Glutamatergic neuron (in vitro differentiated cells): Measurements from ENCODE around the gene GATAD2B. TPM values are rescaled to one million over a fixed set of nuclear protein-coding genes. Genes with fewer than 3 reads are reported as not detected.
"Not testable (repeated sequence)": the region's sequence is repeated elsewhere in the genome, so short reads cannot be mapped to it uniquely, and the experiment has no call there.

Experiments used
- DNase-seq: peaks from one replicate; pipeline ENCODE4 v3.0.0; 2022
- H3K27ac Mint-ChIP-seq: one replicate; pipeline ENCODE4 v1.8.0; 2020; ENCODE audit warnings: mild to moderate bottlenecking, mixed read lengths, inconsistent platforms; ENCODE audit not compliant: unreplicated experiment
- H3K27me3 Mint-ChIP-seq: one replicate; pipeline ENCODE4 v1.8.0; 2020; ENCODE audit warnings: mild to moderate bottlenecking, moderate library complexity, mixed read lengths, inconsistent platforms; ENCODE audit not compliant: unreplicated experiment
- H3K36me3 Mint-ChIP-seq: one replicate; pipeline ENCODE4 v1.8.0; 2020; ENCODE audit warnings: mild to moderate bottlenecking, mixed read lengths, inconsistent platforms; ENCODE audit not compliant: unreplicated experiment
- H3K4me1 Mint-ChIP-seq: one replicate; pipeline ENCODE4 v1.8.0; 2020; ENCODE audit warnings: mild to moderate bottlenecking, low read depth, mixed read lengths, inconsistent platforms; ENCODE audit not compliant: unreplicated experiment
- H3K4me3 Mint-ChIP-seq: one replicate; pipeline ENCODE4 v1.8.0; 2020; ENCODE audit warnings: mild to moderate bottlenecking, mixed read lengths, inconsistent platforms; ENCODE audit not compliant: unreplicated experiment
- H3K9me3 Mint-ChIP-seq: one replicate; pipeline ENCODE4 v1.8.0; 2020; ENCODE audit warnings: mild to moderate bottlenecking, moderate library complexity, mixed read lengths, inconsistent platforms; ENCODE audit not compliant: unreplicated experiment
- CTCF ChIP-seq: fragments of 200-600 bp; sonication (generic); IDR thresholded peaks from one replicate; pipeline ENCODE4 v1.5.0; 2021; ENCODE audit not compliant: partially characterized antibody, unreplicated experiment
- total RNA-seq: library from RNA; stranded (reverse); fragmentation: NEBNext Ultra II Directional; extraction: Animal tissue kit (Norgen Biotek cat#: 25700); gene quantifications from one replicate; pipeline ENCODE4 v1.2.1, GENCODE V29; 2021; ENCODE audit not compliant: unreplicated experiment

GATAD2B gene
- total RNA-seq, 1 donor from 2014 or later = 57.6 TPM

- Mint-ChIP-seq H3K4me1 (peaks cover 10% of the 10 kb centered on the region), H3K27ac (no peak overlapping the region), H3K4me3 (no peak overlapping the region), H3K27me3 (peaks cover 3% of the 10 kb centered on the region), H3K9me3 (peaks cover 6% of the 10 kb centered on the region), H3K36me3 (no peaks in the 10 kb centered on the region)
- no peak for DNase-seq
- TF ChIP-seq CTCF = no peak
Observed at GRCh38 chr1:153786038-153786790, 136.6 kb downstream of the GATAD2B start.

- DNase-seq = peak; percentile 95
- no peak for TF ChIP-seq CTCF
- H3K36me3 Mint-ChIP-seq = no peaks in the 10 kb centered on the region
- peaks cover 4% of the 10 kb centered on the region for H3K27me3 Mint-ChIP-seq
- H3K27ac Mint-ChIP-seq = peak overlapping the region; percentile 89
- peak overlapping the region; percentile 93 for H3K4me3 Mint-ChIP-seq
- peaks cover 4% of the 10 kb centered on the region for H3K9me3 Mint-ChIP-seq
- peaks cover 3% of the 10 kb centered on the region for H3K4me1 Mint-ChIP-seq
Observed at GRCh38 chr1:153783233-153784190, 139.3 kb downstream of the GATAD2B start.

- DNase-seq = not testable (repeated sequence)
Observed at GRCh38 chr1:153782648-153783047, 140.1 kb downstream of the GATAD2B start.

GRCh38 chr1:153780551-153780950 lies 142.2 kb downstream of the GATAD2B start:
- Mint-ChIP-seq H3K27ac (no peak overlapping the region), H3K4me1 (peaks cover 8% of the 10 kb centered on the region), H3K27me3 (peaks cover 5% of the 10 kb centered on the region), H3K9me3 (peaks cover 6% of the 10 kb centered on the region), H3K36me3 (no peaks in the 10 kb centered on the region), H3K4me3 (no peak overlapping the region)
- no peak for TF ChIP-seq CTCF
- DNase-seq = no peak

More at GRCh38 chr1:153782648-153783047, 140.1 kb downstream of the GATAD2B start:
- not testable (repeated sequence) for H3K4me1 Mint-ChIP-seq, H3K36me3 Mint-ChIP-seq, H3K9me3 Mint-ChIP-seq, H3K27me3 Mint-ChIP-seq
- H3K27ac Mint-ChIP-seq = peak overlapping the region; percentile 22
- H3K4me3 Mint-ChIP-seq = peak overlapping the region; percentile 93

- DNase-seq = no peak
- Mint-ChIP-seq H3K4me3 (no peak overlapping the region), H3K4me1 (peaks cover 8% of the 10 kb centered on the region), H3K27ac (no peak overlapping the region), H3K9me3 (peaks cover 2% of the 10 kb centered on the region), H3K27me3 (peaks cover 5% of the 10 kb centered on the region), H3K36me3 (no peaks in the 10 kb centered on the region)
- no peak for TF ChIP-seq CTCF
Observed at GRCh38 chr1:153779781-153780541, 142.8 kb downstream of the GATAD2B start.
